H9 (cell line): ENCODE results near the gene MOAP1. TPM values are rescaled to one million over a fixed set of nuclear protein-coding genes. Genes with fewer than 3 reads are reported as not detected.

Experiments used
- DNase-seq: peaks from one replicate; pipeline ENCODE4 v3.0.0-alpha.2; 2017
- H2AFZ ChIP-seq: one replicate; pipeline ENCODE4 v1.6.1; 2013; ENCODE audit warnings: mild to moderate bottlenecking, low read length, control low read depth, moderate library complexity
- H2AK5ac ChIP-seq: 2 replicates; pipeline ENCODE4 v1.6.1; 2013; ENCODE audit warnings: low read length, control low read depth, mixed read lengths; ENCODE audit not compliant: insufficient read length
- H2BK120ac ChIP-seq: one replicate; pipeline ENCODE4 v1.6.1; 2013; ENCODE audit warnings: low read depth, mild to moderate bottlenecking, low read length, control low read depth, inconsistent platforms; ENCODE audit not compliant: poor library complexity, severe bottlenecking
- H2BK12ac ChIP-seq: 2 replicates; pipeline ENCODE4 v1.6.1; 2013; ENCODE audit warnings: low read length, control low read depth, mixed read lengths, low read depth; ENCODE audit not compliant: insufficient read length
- H2BK15ac ChIP-seq: 2 replicates; pipeline ENCODE4 v1.6.1; 2013; ENCODE audit warnings: low read depth, low read length, control low read depth
- H2BK20ac ChIP-seq: one replicate; pipeline ENCODE4 v1.6.1; 2013; ENCODE audit warnings: low read depth, mild to moderate bottlenecking, low read length, control low read depth, inconsistent platforms; ENCODE audit not compliant: poor library complexity, severe bottlenecking
- H2BK5ac ChIP-seq: 2 replicates; pipeline ENCODE4 v1.6.1; 2013; ENCODE audit warnings: low read length, control low read depth, mixed read lengths; ENCODE audit not compliant: insufficient read length
- H3K14ac ChIP-seq: 2 replicates; pipeline ENCODE4 v1.6.1; 2013; ENCODE audit warnings: low read length, control low read depth; ENCODE audit not compliant: insufficient read depth
- H3K18ac ChIP-seq: 2 replicates; pipeline ENCODE4 v1.6.1; 2013; ENCODE audit warnings: low read depth, mild to moderate bottlenecking, mixed read lengths, low read length, control low read depth; ENCODE audit not compliant: insufficient read length
- H3K23ac ChIP-seq: 2 replicates; pipeline ENCODE4 v1.6.1; 2013; ENCODE audit warnings: low read length, control low read depth, mixed read lengths, low read depth; ENCODE audit not compliant: insufficient read length
- H3K23me2 ChIP-seq: 2 replicates; pipeline ENCODE4 v1.6.1; 2013; ENCODE audit warnings: low read depth, mild to moderate bottlenecking, mixed read lengths, low read length, control low read depth; ENCODE audit not compliant: insufficient read length, poor library complexity, severe bottlenecking
- H3K27ac ChIP-seq: 2 replicates; pipeline ENCODE4 v1.5.1; 2013; ENCODE audit warnings: low read length, control low read depth, mixed read lengths, low read depth; ENCODE audit not compliant: insufficient read length
- H3K27me3 ChIP-seq: 2 replicates; pipeline ENCODE4 v1.6.1; 2013; ENCODE audit warnings: low read length, control low read depth, inconsistent platforms; ENCODE audit not compliant: insufficient read depth
- H3K4ac ChIP-seq: 2 replicates; pipeline ENCODE4 v1.6.1; 2013; ENCODE audit warnings: low read depth, mild to moderate bottlenecking, control low read depth, inconsistent platforms, low read length, moderate library complexity
- H3K4me1 ChIP-seq: 2 replicates; pipeline ENCODE4 v1.6.1; 2013; ENCODE audit warnings: low read length, control low read depth, inconsistent platforms; ENCODE audit not compliant: insufficient read depth
- H3K4me2 ChIP-seq: 2 replicates; pipeline ENCODE4 v1.6.1; 2013; ENCODE audit warnings: low read length, control low read depth, mixed read lengths; ENCODE audit not compliant: insufficient read length, insufficient read depth
- H3K56ac ChIP-seq: 2 replicates; pipeline ENCODE4 v1.6.1; 2013; ENCODE audit warnings: low read depth, mild to moderate bottlenecking, mixed read lengths, low read length, control low read depth; ENCODE audit not compliant: insufficient read length
- H3K79me1 ChIP-seq: 2 replicates; pipeline ENCODE4 v1.6.1; 2013; ENCODE audit warnings: low read depth, mild to moderate bottlenecking, moderate library complexity, low read length, control low read depth, inconsistent platforms; ENCODE audit not compliant: insufficient read depth, poor library complexity, severe bottlenecking
- H3K79me2 ChIP-seq: 2 replicates; pipeline ENCODE4 v1.6.1; 2013; ENCODE audit warnings: low read length, control low read depth, inconsistent platforms; ENCODE audit not compliant: insufficient read depth
- H3K9ac ChIP-seq: 2 replicates; pipeline ENCODE4 v1.6.1; 2013; ENCODE audit warnings: low read length, control low read depth, mixed read lengths; ENCODE audit not compliant: insufficient read length; ENCODE audit errors: extremely low read depth
- H3K9me3 ChIP-seq: one replicate; pipeline ENCODE4 v1.6.1; 2013; ENCODE audit warnings: low read depth, low read length, inconsistent platforms; ENCODE audit not compliant: control insufficient read depth
- H3T11ph ChIP-seq: one replicate; pipeline ENCODE4 v1.6.1; 2013; ENCODE audit warnings: mild to moderate bottlenecking, low read length, control low read depth, inconsistent platforms
- H4K20me1 ChIP-seq: one replicate; pipeline ENCODE4 v1.6.1; 2013; ENCODE audit not compliant: control insufficient read depth, insufficient read length, insufficient read depth
- H4K5ac ChIP-seq: 2 replicates; pipeline ENCODE4 v1.6.1; 2013; ENCODE audit warnings: low read depth, mild to moderate bottlenecking, mixed read lengths, low read length, control low read depth; ENCODE audit not compliant: insufficient read length
- H4K8ac ChIP-seq: replicated peaks from 2 replicates; pipeline ENCODE4 v1.6.1; 2013; ENCODE audit warnings: low read length, control low read depth, mixed read lengths, low read depth; ENCODE audit not compliant: insufficient read length
- H4K91ac ChIP-seq: 2 replicates; pipeline ENCODE4 v1.6.1; 2013; ENCODE audit warnings: low read depth, mild to moderate bottlenecking, moderate library complexity, mixed read lengths, low read length, control low read depth; ENCODE audit not compliant: insufficient read length
- H3K27ac Mint-ChIP-seq, 3 experiments: 2 replicates in 2 of 3; 3 replicates in 1 of 3; pipeline ENCODE4 v1.8.0; 2020 to 2021; ENCODE audit warnings: mixed read lengths in 3 of 3, mild to moderate bottlenecking in 1 of 3, moderate library complexity in 1 of 3
- H3K27me3 Mint-ChIP-seq: 2 replicates; pipeline ENCODE4 v1.8.0; 2021; ENCODE audit warnings: low read depth, mild to moderate bottlenecking, moderate library complexity, mixed read lengths
- H3K36me3 Mint-ChIP-seq, 3 experiments: 2 replicates in 2 of 3; 3 replicates in 1 of 3; pipeline ENCODE4 v1.8.0; 2020 to 2021; ENCODE audit warnings: low read depth in 3 of 3, mixed read lengths in 3 of 3; ENCODE audit not compliant: insufficient read depth in 1 of 3
- H3K4me1 Mint-ChIP-seq, 2 experiments: 2 replicates each; pipeline ENCODE4 v1.8.0; 2020; ENCODE audit warnings: mixed read lengths in 2 of 2
- H3K4me3 Mint-ChIP-seq, 2 experiments: 2 replicates in 1 of 2; 3 replicates in 1 of 2; pipeline ENCODE4 v1.8.0; 2020 to 2021; ENCODE audit warnings: mild to moderate bottlenecking in 2 of 2, mixed read lengths in 2 of 2, moderate library complexity in 1 of 2
- H3K9me3 Mint-ChIP-seq, 2 experiments: 2 replicates in 1 of 2; 3 replicates in 1 of 2; pipeline ENCODE4 v1.8.0; 2020; ENCODE audit warnings: mild to moderate bottlenecking in 2 of 2, mixed read lengths in 2 of 2, moderate library complexity in 1 of 2
- WGBS: extraction: QIAGEN DNeasy Blood & Tissue Kit; methylation state at CpG from one replicate; pipeline ENCODE4 v1.1.7; 2013; ENCODE audit warnings: missing lambda C conversion rate, low lambda C conversion rate, mixed read lengths; ENCODE audit not compliant: insufficient read length; ENCODE audit errors: extremely low coverage; 5-methylcytosine and 5-hydroxymethylcytosine counted together
- total RNA-seq: library from RNA; stranded (reverse); gene quantifications from 2 replicates; pipeline ENCODE4 v1.2.1, GENCODE V29; 2021
- TF ChIP-seq, protein P1 (sequence below): fragments of 200-600 bp; sonication (generic); conservative IDR thresholded peaks from 3 replicates; pipeline ENCODE4 v1.8.0; 2021; ENCODE audit warnings: antibody characterized with exemption, mild to moderate bottlenecking

Gene MOAP1
- total RNA-seq, 1 experiment from 2014 or later, result 13.6 TPM

DNA sequence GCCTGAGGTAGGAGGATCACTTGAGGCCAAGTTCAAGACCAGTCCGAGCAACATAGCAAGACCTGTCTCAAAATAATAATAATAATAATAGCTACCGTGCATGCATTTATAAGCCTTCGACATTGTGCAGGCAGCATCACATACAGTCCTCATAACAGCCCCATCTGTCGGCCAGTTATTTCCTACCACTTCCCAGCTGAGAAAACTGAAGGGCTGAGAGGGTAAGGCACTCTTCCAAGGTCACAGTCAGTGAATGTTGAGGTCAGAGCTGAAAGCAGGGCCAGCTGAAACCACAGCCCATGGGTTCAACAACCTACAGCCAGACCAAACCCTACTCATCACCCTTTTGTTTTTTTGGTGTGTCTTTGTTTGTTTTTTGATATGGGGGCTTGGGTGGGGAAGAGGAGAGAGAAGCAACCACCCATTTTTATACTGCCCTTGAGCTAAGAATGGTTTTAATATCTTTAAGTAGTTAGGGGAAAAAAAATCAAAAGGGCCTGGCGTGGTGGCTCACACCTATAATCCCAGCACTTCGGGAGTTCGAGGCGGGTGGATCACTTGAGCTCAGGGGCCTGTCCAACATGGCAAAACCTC is 52.1 kb downstream of the MOAP1 start:
- H2BK12ac ChIP-seq, result no peak overlapping the region
- no peak overlapping the region for H3K4ac ChIP-seq
- H3T11ph ChIP-seq, result no peak overlapping the region
- no peaks in the 10 kb centered on the region for H3K9me3 Mint-ChIP-seq
- no peaks in the 10 kb centered on the region for H3K23me2 ChIP-seq
- H2BK120ac ChIP-seq, result no peak overlapping the region
- no peak overlapping the region for H3K27ac ChIP-seq
- H3K27me3 ChIP-seq, result no peaks in the 10 kb centered on the region
- H4K5ac ChIP-seq, result no peak overlapping the region
- H3K9me3 ChIP-seq, result no peaks in the 10 kb centered on the region
- H2BK20ac ChIP-seq, result no peak overlapping the region
- H3K9ac ChIP-seq, result no peak overlapping the region
- no peak overlapping the region for H3K14ac ChIP-seq
- no peak overlapping the region for H2AK5ac ChIP-seq
- no peaks in the 10 kb centered on the region; the same call in 1 of the 2 replicates for H3K27me3 Mint-ChIP-seq
- no peak overlapping the region for H3K23ac ChIP-seq
- no peak overlapping the region for H4K8ac ChIP-seq
- WGBS, result no CpG with 5 or more reads among the region's 8 CpGs
- H3K4me2 ChIP-seq, result no peak overlapping the region
- no peak overlapping the region for H2BK5ac ChIP-seq
- H3K79me2 ChIP-seq, result no peaks in the 10 kb centered on the region
- DNase-seq, result peak; percentile 51
- no peak overlapping the region for H3K56ac ChIP-seq
- H2BK15ac ChIP-seq, result no peak overlapping the region
- H4K91ac ChIP-seq, result no peak overlapping the region
- no peaks in the 10 kb centered on the region for H3K79me1 ChIP-seq
- no peak overlapping the region for H3K4me3 Mint-ChIP-seq
- H3K27ac Mint-ChIP-seq, result peak overlapping the region in 2 of 3 experiments; percentile 9 to 87; a peak in 2 of 7 replicates
- no peak overlapping the region for H3K18ac ChIP-seq
- no peaks in the 10 kb centered on the region for H3K36me3 Mint-ChIP-seq
- TF ChIP-seq, protein P1, sequence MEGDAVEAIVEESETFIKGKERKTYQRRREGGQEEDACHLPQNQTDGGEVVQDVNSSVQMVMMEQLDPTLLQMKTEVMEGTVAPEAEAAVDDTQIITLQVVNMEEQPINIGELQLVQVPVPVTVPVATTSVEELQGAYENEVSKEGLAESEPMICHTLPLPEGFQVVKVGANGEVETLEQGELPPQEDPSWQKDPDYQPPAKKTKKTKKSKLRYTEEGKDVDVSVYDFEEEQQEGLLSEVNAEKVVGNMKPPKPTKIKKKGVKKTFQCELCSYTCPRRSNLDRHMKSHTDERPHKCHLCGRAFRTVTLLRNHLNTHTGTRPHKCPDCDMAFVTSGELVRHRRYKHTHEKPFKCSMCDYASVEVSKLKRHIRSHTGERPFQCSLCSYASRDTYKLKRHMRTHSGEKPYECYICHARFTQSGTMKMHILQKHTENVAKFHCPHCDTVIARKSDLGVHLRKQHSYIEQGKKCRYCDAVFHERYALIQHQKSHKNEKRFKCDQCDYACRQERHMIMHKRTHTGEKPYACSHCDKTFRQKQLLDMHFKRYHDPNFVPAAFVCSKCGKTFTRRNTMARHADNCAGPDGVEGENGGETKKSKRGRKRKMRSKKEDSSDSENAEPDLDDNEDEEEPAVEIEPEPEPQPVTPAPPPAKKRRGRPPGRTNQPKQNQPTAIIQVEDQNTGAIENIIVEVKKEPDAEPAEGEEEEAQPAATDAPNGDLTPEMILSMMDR, result peak; percentile 59
- no peaks in the 10 kb centered on the region for H4K20me1 ChIP-seq
- H2AFZ ChIP-seq, result no peak overlapping the region
- peaks cover 7 to 11% of the 10 kb centered on the region in 2 experiments for H3K4me1 Mint-ChIP-seq
- no peaks in the 10 kb centered on the region for H3K4me1 ChIP-seq

Other genes starting within 250 kb of the MOAP1 start
- gene ITPK1, start 69.0 kb downstream of the MOAP1 start, total RNA-seq, result 89.5 and 92.7 TPM in 2 replicates
- 22.3 and 26.1 TPM in 2 replicates for gene LYSET, start 420 bp upstream of the MOAP1 start, total RNA-seq
- gene GON7, start 22.2 kb upstream of the MOAP1 start, total RNA-seq, result 6.2 and 6.8 TPM in 2 replicates
- 28.4 and 29.1 TPM in 2 replicates for gene UBR7, start 22.4 kb upstream of the MOAP1 start, total RNA-seq
- gene BTBD7, start 148.1 kb upstream of the MOAP1 start, total RNA-seq, result 42.4 and 44.1 TPM in 2 replicates
- gene COX8C, start 162.3 kb upstream of the MOAP1 start, total RNA-seq, result not detected in 2 replicates
- gene UNC79, start 246.0 kb upstream of the MOAP1 start, total RNA-seq, result 2.8 and 3.0 TPM in 2 replicates